IPS-20b (cell line): ENCODE measurements around the gene GALR3.

Experiments used
- H3K27ac ChIP-seq: one replicate; pipeline ENCODE4 v1.5.1; 2013; ENCODE audit warnings: low read length
- H3K27me3 ChIP-seq: 2 replicates; pipeline ENCODE4 v1.6.1; 2013; ENCODE audit warnings: mild to moderate bottlenecking, low read length, inconsistent platforms; ENCODE audit not compliant: insufficient read depth
- H3K36me3 ChIP-seq: 2 replicates; pipeline ENCODE4 v1.6.1; 2013; ENCODE audit warnings: low read depth, mild to moderate bottlenecking, inconsistent platforms, low read length, moderate library complexity; ENCODE audit not compliant: insufficient read depth
- H3K4me1 ChIP-seq: 2 replicates; pipeline ENCODE4 v1.6.1; 2013; ENCODE audit warnings: mild to moderate bottlenecking, control low read depth, inconsistent platforms, low read length, moderate library complexity; ENCODE audit not compliant: insufficient read depth
- H3K4me3 ChIP-seq: 2 replicates; pipeline ENCODE4 v1.5.1; 2013; ENCODE audit warnings: mild to moderate bottlenecking, low read length, inconsistent platforms
- H3K9ac ChIP-seq: 2 replicates; pipeline ENCODE4 v1.6.1; 2013; ENCODE audit warnings: low read depth, mild to moderate bottlenecking, inconsistent platforms, low read length, moderate library complexity
- H3K9me3 ChIP-seq: 2 replicates; pipeline ENCODE4 v1.6.1; 2013; ENCODE audit warnings: mild to moderate bottlenecking, low read depth, low read length, inconsistent platforms; ENCODE audit not compliant: insufficient read depth

The GALR3 gene

GRCh38 chr22:37832022-37832857 is 9.1 kb downstream of the GALR3 start:
- H3K27ac ChIP-seq = no peak overlapping the region
- H3K27me3 ChIP-seq = no peaks in the 10 kb centered on the region
- no peak overlapping the region for H3K4me3 ChIP-seq
- no peak overlapping the region for H3K9ac ChIP-seq
- peaks cover 38% of the 10 kb centered on the region for H3K36me3 ChIP-seq
- no peaks in the 10 kb centered on the region for H3K9me3 ChIP-seq
- no peaks in the 10 kb centered on the region for H3K4me1 ChIP-seq

- H3K4me3 ChIP-seq = no peak overlapping the region
- H3K9ac ChIP-seq = no peak overlapping the region
These were observed 19.0 kb downstream of the GALR3 start for GRCh38 chr22:37842015-37842793.

GRCh38 chr22:37843741-37844089 is 20.5 kb downstream of the GALR3 start:
- Histone ChIP-seq H3K4me3 (peak overlapping the region; percentile 93), H3K9ac (peak overlapping the region; percentile 76; the same call in 1 of the 2 replicates), H3K9me3 (no peaks in the 10 kb centered on the region), H3K27ac (no peak overlapping the region), H3K36me3 (peaks cover under 1% of the 10 kb centered on the region; the same call in 1 of the 2 replicates), H3K4me1 (no peaks in the 10 kb centered on the region), H3K27me3 (no peaks in the 10 kb centered on the region)

More at GRCh38 chr22:37842015-37842793, 19.0 kb downstream of the GALR3 start:
- H3K4me1 ChIP-seq = no peaks in the 10 kb centered on the region
- no peaks in the 10 kb centered on the region for H3K27me3 ChIP-seq
- H3K27ac ChIP-seq = no peak overlapping the region
- no peaks in the 10 kb centered on the region for H3K9me3 ChIP-seq
- peaks cover 8% of the 10 kb centered on the region for H3K36me3 ChIP-seq

GRCh38 chr22:37844904-37845329 is 21.7 kb downstream of the GALR3 start:
- Histone ChIP-seq H3K9ac (no peak overlapping the region), H3K36me3 (no peaks in the 10 kb centered on the region), H3K4me1 (no peaks in the 10 kb centered on the region), H3K27me3 (no peaks in the 10 kb centered on the region), H3K27ac (no peak overlapping the region), H3K4me3 (peak overlapping the region; percentile 93), H3K9me3 (no peaks in the 10 kb centered on the region)

- peaks cover 11% of the 10 kb centered on the region for H3K36me3 ChIP-seq
These were observed 23.3 kb downstream of the GALR3 start for GRCh38 chr22:37846433-37846832.

GRCh38 chr22:37848587-37849088 is 25.5 kb downstream of the GALR3 start:
- Histone ChIP-seq H3K4me1 (no peaks in the 10 kb centered on the region), H3K36me3 (peaks cover 33% of the 10 kb centered on the region), H3K9me3 (no peaks in the 10 kb centered on the region), H3K27ac (peak overlapping the region; percentile 57), H3K4me3 (peak overlapping the region; percentile 99), H3K27me3 (no peaks in the 10 kb centered on the region), H3K9ac (peak overlapping the region; percentile 97)

More at GRCh38 chr22:37846433-37846832, 23.3 kb downstream of the GALR3 start:
- Histone ChIP-seq H3K27me3 (no peaks in the 10 kb centered on the region), H3K9ac (no peak overlapping the region), H3K4me3 (no peak overlapping the region), H3K27ac (no peak overlapping the region), H3K9me3 (no peaks in the 10 kb centered on the region), H3K4me1 (no peaks in the 10 kb centered on the region)

- Histone ChIP-seq H3K27ac (peak within 1 kb of the TSS; percentile 57), H3K9ac (peak within 1 kb of the TSS; percentile 97), H3K27me3 (no peaks in the 10 kb centered on the region), H3K36me3 (peaks cover 39% of the 10 kb centered on the region), H3K4me1 (no peaks in the 10 kb centered on the region), H3K9me3 (no peaks in the 10 kb centered on the region), H3K4me3 (peak within 1 kb of the TSS; percentile 99)
These were observed 26.0 kb downstream of the GALR3 start, which contains the start of gene EIF3L for GRCh38 chr22:37849089-37849751. Gene EIF3L, plus strand, starts transcription at chr22:37849419. Its CDS starts 31 bp downstream, at chr22:37849450.

- Histone ChIP-seq H3K36me3 (peaks cover 55% of the 10 kb centered on the region), H3K9ac (peak overlapping the region; percentile 97; the same call in 1 of the 2 replicates), H3K27ac (no peak overlapping the region)
These were observed 27.6 kb downstream of the GALR3 start for GRCh38 chr22:37850801-37851200.

GRCh38 chr22:37852418-37852817 is 29.2 kb downstream of the GALR3 start:
- no peak overlapping the region for H3K9ac ChIP-seq
- no peak overlapping the region for H3K27ac ChIP-seq
- H3K9me3 ChIP-seq = no peaks in the 10 kb centered on the region
- no peaks in the 10 kb centered on the region for H3K27me3 ChIP-seq
- peaks cover 70% of the 10 kb centered on the region for H3K36me3 ChIP-seq
- no peaks in the 10 kb centered on the region for H3K4me1 ChIP-seq
- no peak overlapping the region for H3K4me3 ChIP-seq

More at GRCh38 chr22:37850801-37851200, 27.6 kb downstream of the GALR3 start:
- Histone ChIP-seq H3K9me3 (no peaks in the 10 kb centered on the region), H3K27me3 (no peaks in the 10 kb centered on the region), H3K4me3 (no peak overlapping the region; the same call in 1 of the 2 replicates), H3K4me1 (no peaks in the 10 kb centered on the region)

GRCh38 chr22:37854946-37855345 is 31.8 kb downstream of the GALR3 start:
- Histone ChIP-seq H3K4me3 (no peak overlapping the region), H3K9me3 (no peaks in the 10 kb centered on the region), H3K9ac (no peak overlapping the region), H3K27ac (no peak overlapping the region), H3K4me1 (no peaks in the 10 kb centered on the region), H3K36me3 (peaks cover 92% of the 10 kb centered on the region), H3K27me3 (no peaks in the 10 kb centered on the region)

- Histone ChIP-seq H3K9ac (no peak overlapping the region), H3K27ac (no peak overlapping the region), H3K4me1 (no peaks in the 10 kb centered on the region), H3K36me3 (peaks cover 96% of the 10 kb centered on the region), H3K4me3 (no peak overlapping the region), H3K27me3 (no peaks in the 10 kb centered on the region), H3K9me3 (no peaks in the 10 kb centered on the region)
These were observed 32.3 kb downstream of the GALR3 start for GRCh38 chr22:37855462-37855861.
